ENCODE measurements around the gene OR4D9. TPM values are rescaled to one million over a fixed set of nuclear protein-coding genes. Genes with fewer than 3 reads are reported as not detected.

The OR4D9 gene
- total RNA-seq: not detected

DNA sequence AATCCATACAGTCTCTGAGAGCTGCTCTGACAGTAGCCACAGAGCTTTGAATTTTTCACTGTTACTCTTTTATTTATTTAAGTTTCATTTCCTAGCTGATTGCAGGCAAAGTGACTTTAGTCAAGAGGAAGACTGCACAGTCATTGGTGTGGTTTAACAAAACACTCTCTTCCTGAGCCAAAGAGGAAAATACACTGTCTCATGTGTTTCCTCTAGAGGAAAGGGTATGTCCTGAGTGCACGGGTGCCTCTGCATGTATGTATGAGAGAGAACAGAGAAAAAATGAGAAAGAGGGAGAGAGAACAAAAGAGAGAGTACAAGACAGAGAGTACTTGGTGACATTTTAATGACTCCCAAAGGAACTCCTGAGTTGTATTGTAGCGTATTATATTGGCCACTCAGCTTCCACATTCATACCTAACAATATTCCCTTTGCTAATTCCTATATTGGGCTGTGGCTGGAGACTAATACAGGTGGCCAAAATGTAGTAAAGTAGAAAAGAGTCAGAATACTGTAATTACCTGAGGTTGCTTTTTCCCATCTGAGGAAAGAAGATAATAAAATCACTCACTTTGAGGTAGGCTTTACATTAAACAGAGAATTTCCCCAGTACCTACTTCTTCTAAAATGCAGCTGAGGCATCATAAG is at the start of gene OR4D9:
Gene OR4D9 (plus strand): TSS at position 599 of the 649 bp plus-strand sequence. CDS start 3,374 bp downstream, outside the sequence.
- TF ChIP-seq, protein P1, sequence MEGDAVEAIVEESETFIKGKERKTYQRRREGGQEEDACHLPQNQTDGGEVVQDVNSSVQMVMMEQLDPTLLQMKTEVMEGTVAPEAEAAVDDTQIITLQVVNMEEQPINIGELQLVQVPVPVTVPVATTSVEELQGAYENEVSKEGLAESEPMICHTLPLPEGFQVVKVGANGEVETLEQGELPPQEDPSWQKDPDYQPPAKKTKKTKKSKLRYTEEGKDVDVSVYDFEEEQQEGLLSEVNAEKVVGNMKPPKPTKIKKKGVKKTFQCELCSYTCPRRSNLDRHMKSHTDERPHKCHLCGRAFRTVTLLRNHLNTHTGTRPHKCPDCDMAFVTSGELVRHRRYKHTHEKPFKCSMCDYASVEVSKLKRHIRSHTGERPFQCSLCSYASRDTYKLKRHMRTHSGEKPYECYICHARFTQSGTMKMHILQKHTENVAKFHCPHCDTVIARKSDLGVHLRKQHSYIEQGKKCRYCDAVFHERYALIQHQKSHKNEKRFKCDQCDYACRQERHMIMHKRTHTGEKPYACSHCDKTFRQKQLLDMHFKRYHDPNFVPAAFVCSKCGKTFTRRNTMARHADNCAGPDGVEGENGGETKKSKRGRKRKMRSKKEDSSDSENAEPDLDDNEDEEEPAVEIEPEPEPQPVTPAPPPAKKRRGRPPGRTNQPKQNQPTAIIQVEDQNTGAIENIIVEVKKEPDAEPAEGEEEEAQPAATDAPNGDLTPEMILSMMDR (IDR thresholded peaks at IDR 0.05): no peak
- no peak for TF ChIP-seq POLR2A (IDR thresholded peaks at IDR 0.05)
- H3K27me3 ChIP-seq: no peaks in the 10 kb centered on the region
- DNase-seq: no peak
- H3K4me1 ChIP-seq: no peaks in the 10 kb centered on the region
- peak within 1 kb of the TSS in 1 of 4 donors; percentile 22 for H3K27ac ChIP-seq
- H3K36me3 ChIP-seq: no peaks in the 10 kb centered on the region
- H3K4me3 ChIP-seq: no peak within 1 kb of the TSS
- H3K9me3 ChIP-seq: no peaks in the 10 kb centered on the region

DNA sequence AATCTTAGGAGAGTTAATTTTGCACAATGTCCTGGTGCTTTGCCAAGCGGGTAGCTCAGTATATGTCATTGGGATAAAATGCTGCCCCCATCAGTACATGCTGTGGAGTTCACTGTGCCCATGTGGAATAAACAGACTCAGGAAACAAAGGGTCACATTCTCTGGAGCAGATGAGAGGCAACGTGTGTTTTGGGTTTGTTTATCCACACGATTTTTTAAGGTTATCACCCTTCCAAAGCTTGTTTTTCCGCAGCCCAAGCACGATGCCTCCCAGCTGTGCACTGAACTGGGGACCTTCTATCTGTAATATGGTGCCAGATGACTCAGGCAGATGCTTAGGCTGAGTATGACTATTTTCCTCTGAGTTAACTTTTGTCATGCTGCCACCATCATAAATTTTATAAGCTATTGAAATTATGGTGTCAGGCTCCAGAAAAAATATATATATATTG is 48.1 kb upstream of the OR4D9 start:
- Histone ChIP-seq H3K9me3 (no peaks in the 10 kb centered on the region), H3K4me3 (no peak overlapping the region), H3K36me3 (no peaks in the 10 kb centered on the region), H3K27me3 (no peaks in the 10 kb centered on the region), H3K27ac (no peak overlapping the region), H3K4me1 (no peaks in the 10 kb centered on the region)
- DNase-seq: no peak
- TF ChIP-seq POLR2A (IDR thresholded peaks at IDR 0.05): no peak
- TF ChIP-seq, protein P1 (IDR thresholded peaks at IDR 0.05): no peak

DNA sequence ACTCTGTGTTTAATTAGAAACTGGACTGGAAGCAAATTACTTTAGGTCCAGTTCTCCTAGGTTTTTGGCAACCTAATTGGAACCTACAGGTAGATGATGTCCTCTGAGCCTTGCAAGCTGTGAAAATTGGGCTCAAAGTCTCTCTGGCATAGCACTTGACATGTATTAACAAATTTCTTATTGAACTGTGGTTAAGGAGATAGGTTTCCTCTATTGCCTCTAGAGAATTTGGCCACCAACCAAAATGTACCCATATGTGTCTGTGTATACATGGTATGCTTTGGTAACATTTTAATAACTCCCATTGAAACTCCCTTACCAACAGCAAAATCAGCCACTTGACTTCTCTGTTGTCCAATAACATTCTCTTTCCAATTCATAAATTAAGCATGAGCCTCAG is 38.3 kb upstream of the OR4D9 start, which contains the start of gene OR4D10:
Gene OR4D10 (plus strand): TSS at position 301 of the 400 bp plus-strand sequence. CDS start 4,115 bp downstream, outside the sequence.
- Histone ChIP-seq H3K4me3 (no peak within 1 kb of the TSS), H3K36me3 (no peaks in the 10 kb centered on the region), H3K27me3 (no peaks in the 10 kb centered on the region), H3K9me3 (no peaks in the 10 kb centered on the region), H3K4me1 (no peaks in the 10 kb centered on the region), H3K27ac (no peak within 1 kb of the TSS)
- no peak for DNase-seq
- no peak for TF ChIP-seq POLR2A (IDR thresholded peaks at IDR 0.05)
- TF ChIP-seq, protein P1 (IDR thresholded peaks at IDR 0.05): no peak

DNA sequence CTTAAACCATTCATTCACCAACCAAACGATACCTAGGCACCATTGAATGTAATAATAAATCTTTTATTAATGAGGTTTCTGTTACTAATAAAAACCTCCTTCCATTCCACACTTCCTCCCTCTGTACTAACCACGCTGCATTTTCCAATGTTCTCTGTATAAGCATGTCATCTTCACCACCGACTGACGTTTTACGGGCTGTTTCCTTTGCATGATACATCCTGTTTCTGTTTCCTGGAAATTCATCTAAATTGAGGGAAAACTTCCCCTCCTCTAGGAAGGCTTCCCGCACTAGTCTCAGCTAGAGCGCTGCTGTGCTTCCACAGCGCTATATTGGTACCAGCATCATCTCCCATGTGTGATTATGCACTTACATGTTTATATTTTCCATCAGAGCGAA is 36.2 kb upstream of the OR4D9 start:
- Histone ChIP-seq H3K36me3 (no peaks in the 10 kb centered on the region), H3K27me3 (no peaks in the 10 kb centered on the region), H3K27ac (no peak overlapping the region), H3K4me3 (no peak overlapping the region), H3K9me3 (no peaks in the 10 kb centered on the region), H3K4me1 (no peaks in the 10 kb centered on the region)
- DNase-seq: no peak
- TF ChIP-seq POLR2A (IDR thresholded peaks at IDR 0.05): no peak
- TF ChIP-seq, protein P1 (IDR thresholded peaks at IDR 0.05): no peak

DNA sequence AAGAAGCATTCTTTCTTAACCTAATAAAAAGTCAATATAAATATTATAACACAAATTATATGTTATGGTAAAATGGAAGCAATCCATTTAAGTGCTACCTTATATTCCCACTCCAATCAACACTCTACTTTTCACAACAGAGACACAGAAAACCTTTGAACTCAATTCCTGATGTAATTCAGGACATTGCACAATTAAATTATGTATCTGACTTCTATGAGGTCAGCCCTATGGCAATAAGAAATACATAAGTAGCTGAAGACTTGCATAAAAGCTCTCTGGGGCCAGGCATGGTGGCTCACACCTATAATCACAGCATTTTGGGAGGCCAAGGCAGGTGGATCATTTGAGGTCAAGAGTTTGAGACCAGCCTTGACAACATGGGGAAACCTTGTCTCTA is 31.4 kb upstream of the OR4D9 start:
- H3K27ac ChIP-seq: no peak overlapping the region
- TF ChIP-seq, protein P1 (IDR thresholded peaks at IDR 0.05): no peak
- TF ChIP-seq POLR2A (IDR thresholded peaks at IDR 0.05): no peak
- no peaks in the 10 kb centered on the region for H3K27me3 ChIP-seq

More for the DNA sequence above, 31.4 kb upstream of the OR4D9 start:
- H3K36me3 ChIP-seq: no peaks in the 10 kb centered on the region
- H3K9me3 ChIP-seq: no peaks in the 10 kb centered on the region
- no peaks in the 10 kb centered on the region for H3K4me1 ChIP-seq
- DNase-seq: no peak
- no peak overlapping the region for H3K4me3 ChIP-seq
